ENCODE results near the gene ZC3H7A.
"Not testable (repeated sequence)": the region's sequence is repeated elsewhere in the genome, so short reads cannot be mapped to it uniquely, and the experiment has no call there.

Gene ZC3H7A

GRCh38 chr16:11797166-11797956 lies at the start of gene ZC3H7A:
Gene ZC3H7A (minus strand): TSS chr16:11797258. CDS start chr16:11782354, 14,904 bp downstream.
- in situ Hi-C loops (cut with MboI; ENCODE audit: low sequenced_read_pairs): no loop called here

GRCh38 chr16:11844499-11844898 lies 47.4 kb upstream of the ZC3H7A start:
- in situ Hi-C loops (cut with MboI; ENCODE audit: low sequenced_read_pairs): no loop called here

- in situ Hi-C loops (cut with MboI; ENCODE audit: low sequenced_read_pairs): no loop called here
Observed at GRCh38 chr16:11843861-11844260, 46.8 kb upstream of the ZC3H7A start.

- in situ Hi-C loops (cut with MboI; ENCODE audit: low sequenced_read_pairs): no loop called here
Observed at GRCh38 chr16:11843206-11843605, 46.1 kb upstream of the ZC3H7A start.

- in situ Hi-C loops (cut with MboI; ENCODE audit: low sequenced_read_pairs): no loop called here
Observed at GRCh38 chr16:11841026-11841425, 44.0 kb upstream of the ZC3H7A start.

GRCh38 chr16:11836650-11837244 lies 39.7 kb upstream of the ZC3H7A start:
- in situ Hi-C loops (cut with MboI; ENCODE audit: low sequenced_read_pairs): no loop called here

GRCh38 chr16:11835891-11836649 lies 39.0 kb upstream of the ZC3H7A start:
- in situ Hi-C loops (cut with MboI; ENCODE audit: low sequenced_read_pairs): no loop called here

GRCh38 chr16:11835309-11835708 lies 38.3 kb upstream of the ZC3H7A start:
- in situ Hi-C loops (cut with MboI; ENCODE audit: low sequenced_read_pairs): no loop called here

- in situ Hi-C loops (cut with MboI; ENCODE audit: low sequenced_read_pairs): no loop called here
Observed at GRCh38 chr16:11833951-11834695, 37.1 kb upstream of the ZC3H7A start.

GRCh38 chr16:11828696-11829095 lies 31.6 kb upstream of the ZC3H7A start:
- in situ Hi-C loops (cut with MboI; ENCODE audit: low sequenced_read_pairs): no loop called here

- in situ Hi-C loops (cut with MboI; ENCODE audit: low sequenced_read_pairs): not testable (repeated sequence)
Observed at GRCh38 chr16:11825520-11826165, 28.6 kb upstream of the ZC3H7A start.

- in situ Hi-C loops (cut with MboI; ENCODE audit: low sequenced_read_pairs): no loop called here
Observed at GRCh38 chr16:11824362-11824761, 27.3 kb upstream of the ZC3H7A start.

GRCh38 chr16:11823645-11824044 lies 26.6 kb upstream of the ZC3H7A start:
- in situ Hi-C loops (cut with MboI; ENCODE audit: low sequenced_read_pairs): not testable (repeated sequence)

GRCh38 chr16:11819798-11820197 lies 22.7 kb upstream of the ZC3H7A start:
- in situ Hi-C loops (cut with MboI; ENCODE audit: low sequenced_read_pairs): no loop called here

GRCh38 chr16:11818970-11819369 lies 21.9 kb upstream of the ZC3H7A start:
- in situ Hi-C loops (cut with MboI; ENCODE audit: low sequenced_read_pairs): not testable (repeated sequence)

GRCh38 chr16:11816123-11816522 lies 19.1 kb upstream of the ZC3H7A start:
- in situ Hi-C loops (cut with MboI; ENCODE audit: low sequenced_read_pairs): no loop called here

GRCh38 chr16:11814800-11815199 lies 17.7 kb upstream of the ZC3H7A start:
- in situ Hi-C loops (cut with MboI; ENCODE audit: low sequenced_read_pairs): not testable (repeated sequence)

- in situ Hi-C loops (cut with MboI; ENCODE audit: low sequenced_read_pairs): no loop called here
Observed at GRCh38 chr16:11806721-11807120, 9.7 kb upstream of the ZC3H7A start.

- in situ Hi-C loops (cut with MboI; ENCODE audit: low sequenced_read_pairs): no loop called here
Observed at GRCh38 chr16:11805556-11805955, 8.5 kb upstream of the ZC3H7A start.

- in situ Hi-C loops (cut with MboI; ENCODE audit: low sequenced_read_pairs): no loop called here
Observed at GRCh38 chr16:11801481-11802021, 4.5 kb upstream of the ZC3H7A start.

Measured in HL-60/S4 treated with retinoic acid at 250 ng/mL for 4 days and 3 days (cell line).